HepG2 (cell line): Measurements from ENCODE around the gene TMEM219. TPM values are rescaled to one million over a fixed set of nuclear protein-coding genes. Genes with fewer than 3 reads are reported as not detected.

Experiments
- ARNT2 ChIP-seq: sonication (generic); formaldehyde crosslinking; IDR thresholded peaks from 2 replicates; pipeline ENCODE4 v1.8.0; 2022; ENCODE audit warnings: mild to moderate bottlenecking, low read depth, missing genetic modification reagents, moderate library complexity
- CBX5 ChIP-seq: sonication (generic); formaldehyde crosslinking; IDR thresholded peaks from 2 replicates; pipeline ENCODE4 v1.4.0; 2020; ENCODE audit warnings: missing genetic modification reagents, borderline replicate concordance
- CC2D1A ChIP-seq: sonication (generic); formaldehyde crosslinking; IDR thresholded peaks from 2 replicates; pipeline ENCODE4 v1.8.1; 2023; ENCODE audit warnings: mild to moderate bottlenecking, missing genetic modification reagents
- DMAP1 ChIP-seq: IDR thresholded peaks from 2 replicates; pipeline ENCODE4 v1.6.1; 2016
- E2F2 ChIP-seq: sonication (generic); formaldehyde crosslinking; IDR thresholded peaks from 2 replicates; pipeline ENCODE4 v1.4.0; 2020; ENCODE audit warnings: missing genetic modification reagents, borderline replicate concordance
- FOXO1 ChIP-seq: sonication (generic); formaldehyde crosslinking; IDR thresholded peaks from 2 replicates; pipeline ENCODE4 v1.4.0; 2020; ENCODE audit warnings: missing genetic modification reagents
- HNRNPUL1 ChIP-seq: fragments of 200-400 bp; formaldehyde crosslinking; IDR thresholded peaks from 2 replicates; pipeline ENCODE4 v1.6.1; 2017; ENCODE audit warnings: low read depth, mild to moderate bottlenecking, low read length, moderate library complexity
- IKZF4 ChIP-seq: sonication (generic); formaldehyde crosslinking; IDR thresholded peaks from 2 replicates; pipeline ENCODE4 v1.5.1; 2020; ENCODE audit warnings: borderline replicate concordance, mild to moderate bottlenecking, low read depth, missing genetic modification reagents; ENCODE audit errors: not compliant biosample characterization
- MAF1 ChIP-seq: sonication (generic); formaldehyde crosslinking; IDR thresholded peaks from 2 replicates; pipeline ENCODE4 v1.5.0; 2020; ENCODE audit warnings: missing genetic modification reagents, borderline replicate concordance
- MTERF4 ChIP-seq: sonication (generic); formaldehyde crosslinking; IDR thresholded peaks from 2 replicates; pipeline ENCODE4 v1.8.0; 2023; ENCODE audit warnings: mild to moderate bottlenecking, missing genetic modification reagents
- MTF1 ChIP-seq: sonication (generic); formaldehyde crosslinking; IDR thresholded peaks from 2 replicates; pipeline ENCODE4 v1.5.0; 2020; ENCODE audit warnings: missing genetic modification reagents
- NFE2 ChIP-seq: sonication (generic); formaldehyde crosslinking; IDR thresholded peaks from 2 replicates; pipeline ENCODE4 v1.4.0; 2020; ENCODE audit warnings: missing genetic modification reagents
- NPAS2 ChIP-seq: sonication (generic); formaldehyde crosslinking; IDR thresholded peaks from 2 replicates; pipeline ENCODE4 v1.8.0; 2022; ENCODE audit warnings: mild to moderate bottlenecking, missing genetic modification reagents, borderline replicate concordance
- PRMT3 ChIP-seq: sonication (generic); formaldehyde crosslinking; IDR thresholded peaks from 2 replicates; pipeline ENCODE4 v1.8.1; 2022; ENCODE audit warnings: low read depth, mild to moderate bottlenecking, moderate library complexity, missing genetic modification reagents, borderline replicate concordance
- RFX1 ChIP-seq: fragments of 450-650 bp; IDR thresholded peaks from 2 replicates; pipeline ENCODE4 v1.6.1; 2017
- SIX4 ChIP-seq: sonication (generic); formaldehyde crosslinking; IDR thresholded peaks from 2 replicates; pipeline ENCODE4 v1.4.0; 2020; ENCODE audit warnings: missing genetic modification reagents
- SP2 ChIP-seq: sonication (generic); formaldehyde crosslinking; IDR thresholded peaks from 2 replicates; pipeline ENCODE4 v1.5.1; 2020; ENCODE audit warnings: mild to moderate bottlenecking, missing genetic modification reagents
- ZBTB1 ChIP-seq: sonication (generic); formaldehyde crosslinking; IDR thresholded peaks from 2 replicates; pipeline ENCODE4 v1.4.0; 2020; ENCODE audit warnings: missing genetic modification reagents, borderline replicate concordance
- ZNF230 ChIP-seq: sonication (generic); formaldehyde crosslinking; IDR thresholded peaks from 2 replicates; pipeline ENCODE4 v1.4.0; 2020; ENCODE audit warnings: mild to moderate bottlenecking, missing genetic modification reagents
- ZNF496 ChIP-seq: sonication (generic); formaldehyde crosslinking; IDR thresholded peaks from 2 replicates; pipeline ENCODE4 v1.8.1; 2023; ENCODE audit warnings: mild to moderate bottlenecking, moderate library complexity, missing genetic modification reagents; ENCODE audit not compliant: insufficient replicate concordance
- polyA plus RNA-seq, 8 experiments: library from polyadenylated mRNA; depleted of rRNA in 3 of 8; stranded (reverse) in 7 of 8; unstranded in 1 of 8; fragments of >200 nt; fragmentation: Illumina TruSeq in 4 of 8; extraction: Trizol in 4 of 8; gene quantifications; 2 replicates each; pipeline versions ENCODE4 v1.2.1 to v1.2.3, GENCODE V29; 2011 to 2016; ENCODE audit warnings: low read depth in 4 of 8, missing spikeins in 1 of 8, mixed read lengths in 1 of 8; ENCODE audit not compliant: insufficient read depth in 1 of 8
- total RNA-seq, 5 experiments: library from RNA; depleted of rRNA; stranded (reverse); fragments of >200 nt; fragmentation: Illumina TruSeq; extraction: Trizol; gene quantifications; 2 replicates each; pipeline ENCODE4 v1.2.3, GENCODE V29; 2016; ENCODE audit warnings: low read depth in 1 of 5
- TF ChIP-seq, protein P1 (sequence below): sonication (generic); formaldehyde crosslinking; IDR thresholded peaks from 2 replicates; pipeline ENCODE4 v1.4.0; 2020; ENCODE audit warnings: low read depth, mild to moderate bottlenecking, missing genetic modification reagents
- TF ChIP-seq, protein P2 (sequence below): sonication (generic); formaldehyde crosslinking; IDR thresholded peaks from 2 replicates; pipeline ENCODE4 v1.4.0; 2020; ENCODE audit warnings: missing genetic modification reagents
- TF ChIP-seq, protein P3 (sequence below): sonication (generic); formaldehyde crosslinking; IDR thresholded peaks from 2 replicates; pipeline ENCODE4 v1.4.0; 2020; ENCODE audit warnings: missing genetic modification reagents

TMEM219 gene
- total and polyA plus RNA-seq, 2 of the 13 experiments (the other 11 are each of a cell fraction or from before 2014, with no cell fraction given): 105 to 115 TPM

DNA sequence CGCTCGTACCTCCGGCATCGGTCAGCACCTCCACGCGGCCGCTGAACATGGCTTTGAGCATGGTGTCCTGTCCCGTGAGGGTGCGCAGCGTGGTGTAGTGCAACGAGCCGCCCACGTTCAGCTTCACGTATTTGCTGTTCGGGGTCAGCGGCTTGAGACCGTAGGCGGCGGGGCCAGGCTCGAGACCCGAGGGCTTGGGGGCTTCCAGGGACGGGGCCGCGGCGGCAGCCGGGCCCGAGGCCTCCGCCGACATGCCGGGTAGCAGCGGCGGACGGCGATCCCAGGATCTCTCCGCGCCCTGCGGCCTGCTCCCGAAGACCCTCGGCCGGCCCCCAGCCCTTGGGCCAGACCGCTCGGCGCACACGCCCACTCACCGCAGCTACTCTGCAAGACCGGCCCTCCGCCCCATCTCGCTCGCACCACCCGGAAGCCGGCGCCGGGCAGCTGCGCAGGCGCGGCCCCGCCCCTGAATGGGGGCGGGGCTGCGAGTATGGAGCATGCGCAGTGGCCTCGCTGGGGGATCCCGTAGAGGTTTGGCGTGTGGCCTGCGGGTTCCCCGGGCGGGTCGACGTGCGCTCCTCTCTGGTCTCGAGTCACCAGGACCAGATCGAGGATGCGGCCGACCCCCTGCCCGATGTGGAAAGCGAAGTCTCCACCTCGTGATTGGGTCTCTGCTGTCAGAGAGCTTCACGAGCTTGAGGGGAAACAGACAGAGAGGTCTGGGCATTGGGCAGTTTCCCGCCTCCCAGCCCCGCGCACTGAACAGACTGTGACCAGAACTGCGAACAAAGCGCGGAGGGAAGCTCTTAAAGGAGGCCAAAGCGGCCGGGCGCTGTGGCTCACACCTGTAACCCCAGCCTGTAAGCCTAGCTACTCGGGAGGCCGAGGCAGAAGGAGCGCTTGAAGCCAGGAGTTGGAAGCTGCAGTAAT is 35.8 kb upstream of the TMEM219 start, which contains the start of gene KCTD13 (continued):
- TF ChIP-seq, protein P1, sequence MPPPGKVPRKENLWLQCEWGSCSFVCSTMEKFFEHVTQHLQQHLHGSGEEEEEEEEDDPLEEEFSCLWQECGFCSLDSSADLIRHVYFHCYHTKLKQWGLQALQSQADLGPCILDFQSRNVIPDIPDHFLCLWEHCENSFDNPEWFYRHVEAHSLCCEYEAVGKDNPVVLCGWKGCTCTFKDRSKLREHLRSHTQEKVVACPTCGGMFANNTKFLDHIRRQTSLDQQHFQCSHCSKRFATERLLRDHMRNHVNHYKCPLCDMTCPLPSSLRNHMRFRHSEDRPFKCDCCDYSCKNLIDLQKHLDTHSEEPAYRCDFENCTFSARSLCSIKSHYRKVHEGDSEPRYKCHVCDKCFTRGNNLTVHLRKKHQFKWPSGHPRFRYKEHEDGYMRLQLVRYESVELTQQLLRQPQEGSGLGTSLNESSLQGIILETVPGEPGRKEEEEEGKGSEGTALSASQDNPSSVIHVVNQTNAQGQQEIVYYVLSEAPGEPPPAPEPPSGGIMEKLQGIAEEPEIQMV (CRISPR knock-in tag): peak; percentile 83
- TF ChIP-seq HNRNPUL1 (no peak), IKZF4 (CRISPR knock-in tag) (peak; percentile 61), ARNT2 (peak; percentile 94), MTERF4 (CRISPR knock-in tag) (no peak), E2F2 (CRISPR knock-in tag) (peak; percentile 94; the same call in 1 of the 2 replicates), NFE2 (CRISPR knock-in tag) (no peak), DMAP1 (CRISPR knock-in tag) (peak; percentile 75), PRMT3 (CRISPR knock-in tag) (no peak), RFX1 (no peak), CBX5 (CRISPR knock-in tag) (no peak), SIX4 (peak; percentile 23; the same call in 1 of the 2 replicates), CC2D1A (CRISPR knock-in tag) (no peak), SP2 (CRISPR knock-in tag) (peak; percentile 12), NPAS2 (CRISPR knock-in tag) (no peak), MAF1 (CRISPR knock-in tag) (no peak), ZNF230 (CRISPR knock-in tag) (peak; percentile 89; the same call in 1 of the 2 replicates), MTF1 (peak; percentile 60; the same call in 1 of the 2 replicates), ZBTB1 (0 out of 2 replicates have a peak, but pooled peaks have one; percentile 15), ZNF496 (CRISPR knock-in tag) (no peak), FOXO1 (CRISPR knock-in tag) (peak; percentile 11)
- TF ChIP-seq, protein P2, sequence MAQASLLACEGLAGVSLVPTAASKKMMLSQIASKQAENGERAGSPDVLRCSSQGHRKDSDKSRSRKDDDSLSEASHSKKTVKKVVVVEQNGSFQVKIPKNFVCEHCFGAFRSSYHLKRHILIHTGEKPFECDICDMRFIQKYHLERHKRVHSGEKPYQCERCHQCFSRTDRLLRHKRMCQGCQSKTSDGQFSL (CRISPR knock-in tag): no peak
- TF ChIP-seq, protein P3, sequence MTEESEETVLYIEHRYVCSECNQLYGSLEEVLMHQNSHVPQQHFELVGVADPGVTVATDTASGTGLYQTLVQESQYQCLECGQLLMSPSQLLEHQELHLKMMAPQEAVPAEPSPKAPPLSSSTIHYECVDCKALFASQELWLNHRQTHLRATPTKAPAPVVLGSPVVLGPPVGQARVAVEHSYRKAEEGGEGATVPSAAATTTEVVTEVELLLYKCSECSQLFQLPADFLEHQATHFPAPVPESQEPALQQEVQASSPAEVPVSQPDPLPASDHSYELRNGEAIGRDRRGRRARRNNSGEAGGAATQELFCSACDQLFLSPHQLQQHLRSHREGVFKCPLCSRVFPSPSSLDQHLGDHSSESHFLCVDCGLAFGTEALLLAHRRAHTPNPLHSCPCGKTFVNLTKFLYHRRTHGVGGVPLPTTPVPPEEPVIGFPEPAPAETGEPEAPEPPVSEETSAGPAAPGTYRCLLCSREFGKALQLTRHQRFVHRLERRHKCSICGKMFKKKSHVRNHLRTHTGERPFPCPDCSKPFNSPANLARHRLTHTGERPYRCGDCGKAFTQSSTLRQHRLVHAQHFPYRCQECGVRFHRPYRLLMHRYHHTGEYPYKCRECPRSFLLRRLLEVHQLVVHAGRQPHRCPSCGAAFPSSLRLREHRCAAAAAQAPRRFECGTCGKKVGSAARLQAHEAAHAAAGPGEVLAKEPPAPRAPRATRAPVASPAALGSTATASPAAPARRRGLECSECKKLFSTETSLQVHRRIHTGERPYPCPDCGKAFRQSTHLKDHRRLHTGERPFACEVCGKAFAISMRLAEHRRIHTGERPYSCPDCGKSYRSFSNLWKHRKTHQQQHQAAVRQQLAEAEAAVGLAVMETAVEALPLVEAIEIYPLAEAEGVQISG: peak; percentile 85
